CD14-positive monocyte (primary cell): ENCODE data around the gene CYP39A1. TPM values are rescaled to one million over a fixed set of nuclear protein-coding genes. Genes with fewer than 3 reads are reported as not detected.

Experiments
- DNase-seq, 3 donors: peaks; one replicate each; pipeline ENCODE4 v3.0.0-alpha.2; 2011 to 2022
- H2AFZ ChIP-seq: 2 replicates; pipeline ENCODE4 v1.6.0; 2012; ENCODE audit warnings: mild to moderate bottlenecking, low read depth, low read length, inconsistent platforms; ENCODE audit not compliant: insufficient read depth, poor library complexity, severe bottlenecking
- H3K27ac ChIP-seq, 2 donors: 1 replicate in 1 of 2; 2 replicates in 1 of 2; pipeline ENCODE4 v1.5.1; 2012 to 2013; ENCODE audit warnings: low read length in 2 of 2, control low read depth in 1 of 2, inconsistent platforms in 1 of 2, low read depth in 1 of 2, mild to moderate bottlenecking in 1 of 2
- H3K27me3 ChIP-seq, 2 donors: one replicate each; pipeline versions ENCODE4 v1.6.0 to v1.6.1; 2011 to 2013; ENCODE audit warnings: low read length in 2 of 2; ENCODE audit not compliant: control insufficient read depth in 2 of 2, insufficient read depth in 2 of 2
- H3K36me3 ChIP-seq, 2 donors: replicated peaks in 1 of 2; 1 replicate in 1 of 2; 2 replicates in 1 of 2; pipeline versions ENCODE4 v1.5.1 to v1.6.1; 2012 to 2013; ENCODE audit warnings: low read length in 2 of 2, control low read depth in 1 of 2, inconsistent platforms in 1 of 2, mild to moderate bottlenecking in 1 of 2; ENCODE audit not compliant: insufficient read depth in 2 of 2, control insufficient read depth in 1 of 2
- H3K4me1 ChIP-seq, 2 donors: 1 replicate in 1 of 2; 2 replicates in 1 of 2; pipeline versions ENCODE4 v1.5.1 to v1.6.1; 2012 to 2013; ENCODE audit warnings: low read length in 2 of 2, control low read depth in 1 of 2, inconsistent platforms in 1 of 2, mild to moderate bottlenecking in 1 of 2, moderate library complexity in 1 of 2; ENCODE audit not compliant: insufficient read depth in 2 of 2, control insufficient read depth in 1 of 2
- H3K4me2 ChIP-seq: replicated peaks from 2 replicates; pipeline ENCODE3; 2012; ENCODE audit warnings: low read length, moderate library complexity, mild to moderate bottlenecking; ENCODE audit not compliant: poor library complexity, severe bottlenecking; ENCODE audit errors: extremely low read depth
- H3K4me3 ChIP-seq, 3 experiments: fragments of 200-600 bp in 1 of 3; sonication (generic) in 1 of 3; replicated peaks in 1 of 3; 1 replicate in 2 of 3; 2 replicates in 1 of 3; pipeline ENCODE4 v1.5.1; 2011 to 2013; ENCODE audit warnings: low read length in 3 of 3, mild to moderate bottlenecking in 3 of 3, control low read depth in 2 of 3, low read depth in 2 of 3, inconsistent platforms in 1 of 3, moderate library complexity in 1 of 3
- H3K79me2 ChIP-seq: 2 replicates; pipeline ENCODE4 v1.6.0; 2012; ENCODE audit warnings: mild to moderate bottlenecking, control low read depth, inconsistent platforms, low read length, moderate library complexity; ENCODE audit not compliant: insufficient read depth
- H3K9ac ChIP-seq: 2 replicates; pipeline ENCODE4 v1.6.0; 2017; ENCODE audit warnings: low read length, mild to moderate bottlenecking; ENCODE audit not compliant: insufficient read depth, poor library complexity, severe bottlenecking
- H3K9me3 ChIP-seq, 2 donors: replicated peaks in 1 of 2; 1 replicate in 1 of 2; 2 replicates in 1 of 2; pipeline versions ENCODE4 v1.5.1 to v1.6.1; 2012 to 2013; ENCODE audit warnings: low read length in 2 of 2, control low read depth in 1 of 2; ENCODE audit not compliant: control insufficient read depth in 1 of 2, insufficient read depth in 1 of 2
- H4K20me1 ChIP-seq: 2 replicates; pipeline ENCODE4 v1.6.0; 2012; ENCODE audit warnings: mild to moderate bottlenecking, low read length, control low read depth, moderate library complexity; ENCODE audit not compliant: insufficient read depth
- H3K27ac Mint-ChIP-seq, 7 donors: one replicate each; pipeline ENCODE4 v1.8.0; 2020; ENCODE audit warnings: mild to moderate bottlenecking in 7 of 7, mixed read lengths in 7 of 7, moderate library complexity in 6 of 7, inconsistent platforms in 2 of 7
- H3K27me3 Mint-ChIP-seq, 3 donors: one replicate each; pipeline ENCODE4 v1.8.0; 2021 to 2022; ENCODE audit warnings: low read depth in 3 of 3, mild to moderate bottlenecking in 3 of 3, mixed read lengths in 3 of 3, moderate library complexity in 3 of 3, inconsistent platforms in 1 of 3
- H3K36me3 Mint-ChIP-seq, 2 donors: one replicate each; pipeline ENCODE4 v1.8.0; 2020; ENCODE audit warnings: mixed read lengths in 2 of 2, inconsistent platforms in 1 of 2, mild to moderate bottlenecking in 1 of 2
- H3K4me1 Mint-ChIP-seq: one replicate; pipeline ENCODE4 v1.8.0; 2020; ENCODE audit warnings: mild to moderate bottlenecking, mixed read lengths
- H3K4me3 Mint-ChIP-seq, 2 donors: one replicate each; pipeline ENCODE4 v1.8.0; 2020; ENCODE audit warnings: mild to moderate bottlenecking in 2 of 2, mixed read lengths in 2 of 2, moderate library complexity in 1 of 2
- H3K9me3 Mint-ChIP-seq, 7 donors: one replicate each; pipeline ENCODE4 v1.8.0; 2020 to 2022; ENCODE audit warnings: mixed read lengths in 7 of 7, mild to moderate bottlenecking in 6 of 7, moderate library complexity in 6 of 7, inconsistent platforms in 2 of 7
- CTCF ChIP-seq: fragments of 200-600 bp; IDR thresholded peaks from one replicate; pipeline ENCODE4 v1.8.0; 2022; ENCODE audit warnings: antibody characterized with exemption, mild to moderate bottlenecking
- intact Hi-C, 2 donors: fragments of 100-400 bp; cut with micrococcal nuclease; formaldehyde crosslinking; loops; one replicate each; pipeline versions ENCODE4 v1.15.0 to v1.15.1; 2023
- polyA plus RNA-seq, 3 donors: library from polyadenylated mRNA; depleted of rRNA in 1 of 3; unstranded in 2 of 3; stranded (reverse) in 1 of 3; fragments of 300-500 nt in 2 of 3; fragments of >200 nt in 1 of 3; fragmentation: Illumina TruSeq in 2 of 3; gene quantifications; 1 replicate in 2 of 3; 2 replicates in 1 of 3; pipeline ENCODE4 v1.2.3, GENCODE V29; 2012 to 2021

Gene CYP39A1
- polyA plus RNA-seq, 3 donors = not detected

GRCh38 chr6:46521464-46521971 lies 131.1 kb downstream of the CYP39A1 start:
- H3K4me1 Mint-ChIP-seq = peaks cover 3% of the 10 kb centered on the region
- H3K4me1 ChIP-seq = no peaks in the 10 kb centered on the region
- H3K27me3 ChIP-seq = no peaks in the 10 kb centered on the region
- no peaks in the 10 kb centered on the region for H3K79me2 ChIP-seq
- no peak overlapping the region for H2AFZ ChIP-seq
- H3K27me3 Mint-ChIP-seq = peaks cover 0 to 3% (median 0%) of the 10 kb centered on the region in 3 donors
- no peak for DNase-seq
- no peaks in the 10 kb centered on the region for H3K36me3 ChIP-seq
- no peak overlapping the region for H3K27ac ChIP-seq
- H3K4me2 ChIP-seq = no peak overlapping the region
- no peaks in the 10 kb centered on the region for H4K20me1 ChIP-seq
- H3K9me3 Mint-ChIP-seq = peaks cover 0 to 10% (median 4%) of the 10 kb centered on the region in 7 donors
- H3K9me3 ChIP-seq = no peaks in the 10 kb centered on the region
- no peak for TF ChIP-seq CTCF
- H3K36me3 Mint-ChIP-seq = no peaks in the 10 kb centered on the region
- H3K4me3 ChIP-seq = no peak overlapping the region
- H3K9ac ChIP-seq = no peak overlapping the region
- no peak overlapping the region for H3K27ac Mint-ChIP-seq
- intact Hi-C loops = no loop called here
- no peak overlapping the region for H3K4me3 Mint-ChIP-seq

- Histone ChIP-seq H3K9ac (no peak overlapping the region), H2AFZ (no peak overlapping the region), H3K4me3 (no peak overlapping the region), H3K27ac (no peak overlapping the region), H3K4me2 (no peak overlapping the region), H3K4me1 (no peaks in the 10 kb centered on the region), H4K20me1 (no peaks in the 10 kb centered on the region), H3K79me2 (no peaks in the 10 kb centered on the region), H3K36me3 (no peaks in the 10 kb centered on the region), H3K9me3 (no peaks in the 10 kb centered on the region), H3K27me3 (no peaks in the 10 kb centered on the region)
- Mint-ChIP-seq H3K27me3 (peaks cover 0 to 4% (median 2%) of the 10 kb centered on the region in 3 donors), H3K4me3 (no peak overlapping the region), H3K4me1 (no peaks in the 10 kb centered on the region), H3K36me3 (no peaks in the 10 kb centered on the region), H3K9me3 (no peaks in the 10 kb centered on the region), H3K27ac (no peak overlapping the region)
- no peak for TF ChIP-seq CTCF
- intact Hi-C loops = no loop called here
- DNase-seq = no peak
Observed at GRCh38 chr6:46517202-46517601, 135.4 kb downstream of the CYP39A1 start.
